Suprapubic skin (tissue), 4 donors: Measurements from ENCODE around the gene HIRA. TPM values are rescaled to one million over a fixed set of nuclear protein-coding genes. Genes with fewer than 3 reads are reported as not detected.

Experiments
- DNase-seq, 2 donors: peaks; one replicate each; pipeline ENCODE4 v3.0.0-alpha.2; 2019; ENCODE audit warnings: low spot score in 2 of 2
- H3K27ac ChIP-seq: fragments of 200-600 bp; sonication (generic); one replicate; pipeline ENCODE4 v1.5.1; 2019
- H3K27me3 ChIP-seq: fragments of 200-600 bp; sonication (generic); one replicate; pipeline ENCODE4 v1.5.1; 2019
- H3K36me3 ChIP-seq: fragments of 200-600 bp; sonication (generic); one replicate; pipeline ENCODE4 v1.5.1; 2019
- H3K4me1 ChIP-seq: fragments of 200-600 bp; sonication (generic); one replicate; pipeline ENCODE4 v1.5.1; 2019
- H3K4me3 ChIP-seq: fragments of 200-600 bp; sonication (generic); one replicate; pipeline ENCODE4 v1.5.1; 2019; ENCODE audit warnings: mild to moderate bottlenecking
- H3K9me3 ChIP-seq: fragments of 200-600 bp; sonication (generic); one replicate; pipeline ENCODE4 v1.5.1; 2019
- CTCF ChIP-seq, 2 donors: fragments of 200-600 bp in 1 of 2; fragments of 450-650 bp in 1 of 2; sonication (generic) in 1 of 2; IDR thresholded peaks; one replicate each; pipeline ENCODE4 v1.5.1; 2016 to 2019; ENCODE audit warnings: antibody characterized with exemption in 2 of 2, mild to moderate bottlenecking in 1 of 2, moderate library complexity in 1 of 2
- EP300 ChIP-seq: sonication (generic); formaldehyde crosslinking; IDR thresholded peaks from one replicate; pipeline ENCODE4 v1.6.1; 2017; ENCODE audit warnings: antibody characterized with exemption
- POLR2A ChIP-seq, 2 donors: fragments of 450-650 bp; IDR thresholded peaks; one replicate each; pipeline ENCODE4 v1.6.1; 2017; ENCODE audit warnings: antibody characterized with exemption in 2 of 2, mild to moderate bottlenecking in 2 of 2, moderate library complexity in 2 of 2
- POLR2AphosphoS5 ChIP-seq, 3 donors: sonication (generic); formaldehyde crosslinking; IDR thresholded peaks; one replicate each; pipeline ENCODE4 v1.6.1; 2017; ENCODE audit warnings: antibody characterized with exemption in 3 of 3
- WGBS: methylation state at CpG from one replicate; pipeline ENCODE4 v1.1.5; 2018; 5-methylcytosine and 5-hydroxymethylcytosine counted together
- total RNA-seq, 4 donors: library from RNA; depleted of rRNA; stranded (reverse); fragments of >200 nt; gene quantifications; one replicate each; pipeline ENCODE4 v1.1.0, GENCODE V29; 2016

The HIRA gene
- total RNA-seq, 4 donors from 2014 or later: 17.7 to 25.1 (median 22.5) TPM

GRCh38 chr22:19361501-19362103 lies 69.9 kb downstream of the HIRA start:
- no peaks in the 10 kb centered on the region for H3K9me3 ChIP-seq
- no peak overlapping the region for H3K27ac ChIP-seq
- WGBS: 93% methylated on average over 6 of the region's 7 CpGs
- H3K4me1 ChIP-seq: no peaks in the 10 kb centered on the region
- no peaks in the 10 kb centered on the region for H3K27me3 ChIP-seq
- no peak for DNase-seq
- peaks cover 90% of the 10 kb centered on the region for H3K36me3 ChIP-seq
- no peak overlapping the region for H3K4me3 ChIP-seq
- TF ChIP-seq EP300 (no peak), CTCF (IDR thresholded peaks at IDR 0.05) (no peak), POLR2A (IDR thresholded peaks at IDR 0.05) (no peak), POLR2AphosphoS5 (IDR thresholded peaks at IDR 0.05) (no peak)

- WGBS: 97% methylated on average over 2 of the region's 2 CpGs
- no peaks in the 10 kb centered on the region for H3K9me3 ChIP-seq
- DNase-seq: no peak
- no peak overlapping the region for H3K27ac ChIP-seq
- H3K4me1 ChIP-seq: no peaks in the 10 kb centered on the region
- TF ChIP-seq EP300 (no peak), POLR2A (IDR thresholded peaks at IDR 0.05) (no peak), POLR2AphosphoS5 (IDR thresholded peaks at IDR 0.05) (no peak), CTCF (IDR thresholded peaks at IDR 0.05) (no peak)
- H3K4me3 ChIP-seq: no peak overlapping the region
- no peaks in the 10 kb centered on the region for H3K27me3 ChIP-seq
- H3K36me3 ChIP-seq: peaks cover 97% of the 10 kb centered on the region
These were observed 70.7 kb downstream of the HIRA start for GRCh38 chr22:19360862-19361261.

GRCh38 chr22:19360300-19360792 lies 71.2 kb downstream of the HIRA start:
- no peak overlapping the region for H3K27ac ChIP-seq

GRCh38 chr22:19359554-19360299 lies 71.8 kb downstream of the HIRA start:
- Histone ChIP-seq H3K4me1 (no peaks in the 10 kb centered on the region), H3K36me3 (peaks cover 97% of the 10 kb centered on the region)
- 95% methylated on average over 6 of the region's 6 CpGs for WGBS

More at GRCh38 chr22:19360300-19360792, 71.2 kb downstream of the HIRA start:
- H3K4me1 ChIP-seq: no peaks in the 10 kb centered on the region
- DNase-seq: no peak
- H3K36me3 ChIP-seq: peaks cover 97% of the 10 kb centered on the region
- H3K4me3 ChIP-seq: no peak overlapping the region
- WGBS: 87% methylated on average over 8 of the region's 8 CpGs
- no peaks in the 10 kb centered on the region for H3K27me3 ChIP-seq
- TF ChIP-seq POLR2AphosphoS5 (IDR thresholded peaks at IDR 0.05) (no peak), POLR2A (IDR thresholded peaks at IDR 0.05) (no peak), EP300 (no peak), CTCF (IDR thresholded peaks at IDR 0.05) (no peak)
- no peaks in the 10 kb centered on the region for H3K9me3 ChIP-seq

More at GRCh38 chr22:19359554-19360299, 71.8 kb downstream of the HIRA start:
- Histone ChIP-seq H3K27me3 (no peaks in the 10 kb centered on the region), H3K4me3 (no peak overlapping the region), H3K27ac (no peak overlapping the region), H3K9me3 (no peaks in the 10 kb centered on the region)
- TF ChIP-seq EP300 (no peak), CTCF (IDR thresholded peaks at IDR 0.05) (no peak), POLR2AphosphoS5 (IDR thresholded peaks at IDR 0.05) (no peak), POLR2A (IDR thresholded peaks at IDR 0.05) (no peak)
- no peak for DNase-seq
